H9 (cell line): ENCODE measurements around the gene MCU. TPM values are rescaled to one million over a fixed set of nuclear protein-coding genes. Genes with fewer than 3 reads are reported as not detected.

Experiments used
- DNase-seq: peaks from one replicate; pipeline ENCODE4 v3.0.0-alpha.2; 2017
- H2AFZ ChIP-seq: one replicate; pipeline ENCODE4 v1.6.1; 2013; ENCODE audit warnings: mild to moderate bottlenecking, low read length, control low read depth, moderate library complexity
- H2AK5ac ChIP-seq: 2 replicates; pipeline ENCODE4 v1.6.1; 2013; ENCODE audit warnings: low read length, control low read depth, mixed read lengths; ENCODE audit not compliant: insufficient read length
- H2BK120ac ChIP-seq: one replicate; pipeline ENCODE4 v1.6.1; 2013; ENCODE audit warnings: low read depth, mild to moderate bottlenecking, low read length, control low read depth, inconsistent platforms; ENCODE audit not compliant: poor library complexity, severe bottlenecking
- H2BK12ac ChIP-seq: 2 replicates; pipeline ENCODE4 v1.6.1; 2013; ENCODE audit warnings: low read length, control low read depth, mixed read lengths, low read depth; ENCODE audit not compliant: insufficient read length
- H2BK15ac ChIP-seq: 2 replicates; pipeline ENCODE4 v1.6.1; 2013; ENCODE audit warnings: low read depth, low read length, control low read depth
- H2BK20ac ChIP-seq: one replicate; pipeline ENCODE4 v1.6.1; 2013; ENCODE audit warnings: low read depth, mild to moderate bottlenecking, low read length, control low read depth, inconsistent platforms; ENCODE audit not compliant: poor library complexity, severe bottlenecking
- H2BK5ac ChIP-seq: 2 replicates; pipeline ENCODE4 v1.6.1; 2013; ENCODE audit warnings: low read length, control low read depth, mixed read lengths; ENCODE audit not compliant: insufficient read length
- H3K14ac ChIP-seq: 2 replicates; pipeline ENCODE4 v1.6.1; 2013; ENCODE audit warnings: low read length, control low read depth; ENCODE audit not compliant: insufficient read depth
- H3K18ac ChIP-seq: 2 replicates; pipeline ENCODE4 v1.6.1; 2013; ENCODE audit warnings: low read depth, mild to moderate bottlenecking, mixed read lengths, low read length, control low read depth; ENCODE audit not compliant: insufficient read length
- H3K23ac ChIP-seq: 2 replicates; pipeline ENCODE4 v1.6.1; 2013; ENCODE audit warnings: low read length, control low read depth, mixed read lengths, low read depth; ENCODE audit not compliant: insufficient read length
- H3K23me2 ChIP-seq: 2 replicates; pipeline ENCODE4 v1.6.1; 2013; ENCODE audit warnings: low read depth, mild to moderate bottlenecking, mixed read lengths, low read length, control low read depth; ENCODE audit not compliant: insufficient read length, poor library complexity, severe bottlenecking
- H3K27ac ChIP-seq: 2 replicates; pipeline ENCODE4 v1.5.1; 2013; ENCODE audit warnings: low read length, control low read depth, mixed read lengths, low read depth; ENCODE audit not compliant: insufficient read length
- H3K27me3 ChIP-seq: 2 replicates; pipeline ENCODE4 v1.6.1; 2013; ENCODE audit warnings: low read length, control low read depth, inconsistent platforms; ENCODE audit not compliant: insufficient read depth
- H3K4ac ChIP-seq: 2 replicates; pipeline ENCODE4 v1.6.1; 2013; ENCODE audit warnings: low read depth, mild to moderate bottlenecking, control low read depth, inconsistent platforms, low read length, moderate library complexity
- H3K4me1 ChIP-seq: 2 replicates; pipeline ENCODE4 v1.6.1; 2013; ENCODE audit warnings: low read length, control low read depth, inconsistent platforms; ENCODE audit not compliant: insufficient read depth
- H3K4me2 ChIP-seq: 2 replicates; pipeline ENCODE4 v1.6.1; 2013; ENCODE audit warnings: low read length, control low read depth, mixed read lengths; ENCODE audit not compliant: insufficient read length, insufficient read depth
- H3K56ac ChIP-seq: 2 replicates; pipeline ENCODE4 v1.6.1; 2013; ENCODE audit warnings: low read depth, mild to moderate bottlenecking, mixed read lengths, low read length, control low read depth; ENCODE audit not compliant: insufficient read length
- H3K79me1 ChIP-seq: 2 replicates; pipeline ENCODE4 v1.6.1; 2013; ENCODE audit warnings: low read depth, mild to moderate bottlenecking, moderate library complexity, low read length, control low read depth, inconsistent platforms; ENCODE audit not compliant: insufficient read depth, poor library complexity, severe bottlenecking
- H3K79me2 ChIP-seq: 2 replicates; pipeline ENCODE4 v1.6.1; 2013; ENCODE audit warnings: low read length, control low read depth, inconsistent platforms; ENCODE audit not compliant: insufficient read depth
- H3K9ac ChIP-seq: 2 replicates; pipeline ENCODE4 v1.6.1; 2013; ENCODE audit warnings: low read length, control low read depth, mixed read lengths; ENCODE audit not compliant: insufficient read length; ENCODE audit errors: extremely low read depth
- H3K9me3 ChIP-seq: one replicate; pipeline ENCODE4 v1.6.1; 2013; ENCODE audit warnings: low read depth, low read length, inconsistent platforms; ENCODE audit not compliant: control insufficient read depth
- H3T11ph ChIP-seq: one replicate; pipeline ENCODE4 v1.6.1; 2013; ENCODE audit warnings: mild to moderate bottlenecking, low read length, control low read depth, inconsistent platforms
- H4K20me1 ChIP-seq: one replicate; pipeline ENCODE4 v1.6.1; 2013; ENCODE audit not compliant: control insufficient read depth, insufficient read length, insufficient read depth
- H4K5ac ChIP-seq: 2 replicates; pipeline ENCODE4 v1.6.1; 2013; ENCODE audit warnings: low read depth, mild to moderate bottlenecking, mixed read lengths, low read length, control low read depth; ENCODE audit not compliant: insufficient read length
- H4K8ac ChIP-seq: replicated peaks from 2 replicates; pipeline ENCODE4 v1.6.1; 2013; ENCODE audit warnings: low read length, control low read depth, mixed read lengths, low read depth; ENCODE audit not compliant: insufficient read length
- H4K91ac ChIP-seq: 2 replicates; pipeline ENCODE4 v1.6.1; 2013; ENCODE audit warnings: low read depth, mild to moderate bottlenecking, moderate library complexity, mixed read lengths, low read length, control low read depth; ENCODE audit not compliant: insufficient read length
- H3K27ac Mint-ChIP-seq, 3 experiments: 2 replicates in 2 of 3; 3 replicates in 1 of 3; pipeline ENCODE4 v1.8.0; 2020 to 2021; ENCODE audit warnings: mixed read lengths in 3 of 3, mild to moderate bottlenecking in 1 of 3, moderate library complexity in 1 of 3
- H3K27me3 Mint-ChIP-seq: 2 replicates; pipeline ENCODE4 v1.8.0; 2021; ENCODE audit warnings: low read depth, mild to moderate bottlenecking, moderate library complexity, mixed read lengths
- H3K36me3 Mint-ChIP-seq, 3 experiments: 2 replicates in 2 of 3; 3 replicates in 1 of 3; pipeline ENCODE4 v1.8.0; 2020 to 2021; ENCODE audit warnings: low read depth in 3 of 3, mixed read lengths in 3 of 3; ENCODE audit not compliant: insufficient read depth in 1 of 3
- H3K4me1 Mint-ChIP-seq, 2 experiments: 2 replicates each; pipeline ENCODE4 v1.8.0; 2020; ENCODE audit warnings: mixed read lengths in 2 of 2
- H3K4me3 Mint-ChIP-seq, 2 experiments: 2 replicates in 1 of 2; 3 replicates in 1 of 2; pipeline ENCODE4 v1.8.0; 2020 to 2021; ENCODE audit warnings: mild to moderate bottlenecking in 2 of 2, mixed read lengths in 2 of 2, moderate library complexity in 1 of 2
- H3K9me3 Mint-ChIP-seq, 2 experiments: 2 replicates in 1 of 2; 3 replicates in 1 of 2; pipeline ENCODE4 v1.8.0; 2020; ENCODE audit warnings: mild to moderate bottlenecking in 2 of 2, mixed read lengths in 2 of 2, moderate library complexity in 1 of 2
- WGBS: extraction: QIAGEN DNeasy Blood & Tissue Kit; methylation state at CpG from one replicate; pipeline ENCODE4 v1.1.7; 2013; ENCODE audit warnings: missing lambda C conversion rate, low lambda C conversion rate, mixed read lengths; ENCODE audit not compliant: insufficient read length; ENCODE audit errors: extremely low coverage; 5-methylcytosine and 5-hydroxymethylcytosine counted together
- total RNA-seq: library from RNA; stranded (reverse); gene quantifications from 2 replicates; pipeline ENCODE4 v1.2.1, GENCODE V29; 2021
- TF ChIP-seq, protein P1 (sequence below): fragments of 200-600 bp; sonication (generic); conservative IDR thresholded peaks from 3 replicates; pipeline ENCODE4 v1.8.0; 2021; ENCODE audit warnings: antibody characterized with exemption, mild to moderate bottlenecking

Gene MCU
- total RNA-seq, 1 experiment from 2014 or later, result 36.6 TPM

DNA sequence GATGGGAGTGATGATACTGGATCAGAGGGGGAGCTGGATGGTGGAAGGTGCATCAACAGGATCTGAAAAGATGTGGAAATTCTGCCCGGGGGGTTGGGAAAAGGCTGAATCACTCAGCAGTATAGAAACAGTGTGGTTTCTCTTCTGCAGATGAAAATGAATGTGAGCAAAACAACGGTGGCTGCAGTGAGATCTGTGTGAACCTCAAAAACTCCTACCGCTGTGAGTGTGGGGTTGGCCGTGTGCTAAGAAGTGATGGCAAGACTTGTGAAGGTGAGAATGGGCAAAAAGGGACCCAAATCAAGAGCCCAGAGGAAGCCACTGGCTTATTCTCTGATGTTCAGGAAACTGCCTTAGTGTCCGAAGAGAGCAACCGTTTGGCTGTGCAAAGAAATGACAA, 214.5 kb downstream of the MCU start:
- no CpG with 5 or more reads among the region's 6 CpGs for WGBS
- H3K27me3 Mint-ChIP-seq, result no peaks in the 10 kb centered on the region; the same call in 1 of the 2 replicates
- no peak overlapping the region for H3K18ac ChIP-seq

More for the DNA sequence above, 214.5 kb downstream of the MCU start:
- Histone ChIP-seq H3K27ac (no peak overlapping the region), H2AFZ (no peak overlapping the region), H2BK120ac (no peak overlapping the region), H3K4ac (no peak overlapping the region), H3K23ac (no peak overlapping the region), H3K56ac (no peak overlapping the region), H3K9ac (no peak overlapping the region), H2BK5ac (no peak overlapping the region), H3K4me1 (no peaks in the 10 kb centered on the region), H4K20me1 (no peaks in the 10 kb centered on the region), H3K4me2 (no peak overlapping the region), H2BK12ac (no peak overlapping the region), H3K23me2 (no peaks in the 10 kb centered on the region), H3K79me2 (no peaks in the 10 kb centered on the region), H4K5ac (no peak overlapping the region), H2BK15ac (no peak overlapping the region), H4K8ac (no peak overlapping the region), H2AK5ac (no peak overlapping the region), H3K14ac (no peak overlapping the region), H3T11ph (no peak overlapping the region), H3K27me3 (no peaks in the 10 kb centered on the region), H3K9me3 (no peaks in the 10 kb centered on the region), H3K79me1 (no peaks in the 10 kb centered on the region), H2BK20ac (no peak overlapping the region), H4K91ac (no peak overlapping the region)
- Mint-ChIP-seq H3K9me3 (peaks cover 15 to 16% of the 10 kb centered on the region in 2 experiments), H3K36me3 (peaks cover 0 to 15% (median 6%) of the 10 kb centered on the region in 3 experiments; a peak in 6 of 7 replicates), H3K4me1 (no peaks in the 10 kb centered on the region), H3K27ac (no peak overlapping the region), H3K4me3 (no peak overlapping the region)
- no peak for DNase-seq
- TF ChIP-seq, protein P1, sequence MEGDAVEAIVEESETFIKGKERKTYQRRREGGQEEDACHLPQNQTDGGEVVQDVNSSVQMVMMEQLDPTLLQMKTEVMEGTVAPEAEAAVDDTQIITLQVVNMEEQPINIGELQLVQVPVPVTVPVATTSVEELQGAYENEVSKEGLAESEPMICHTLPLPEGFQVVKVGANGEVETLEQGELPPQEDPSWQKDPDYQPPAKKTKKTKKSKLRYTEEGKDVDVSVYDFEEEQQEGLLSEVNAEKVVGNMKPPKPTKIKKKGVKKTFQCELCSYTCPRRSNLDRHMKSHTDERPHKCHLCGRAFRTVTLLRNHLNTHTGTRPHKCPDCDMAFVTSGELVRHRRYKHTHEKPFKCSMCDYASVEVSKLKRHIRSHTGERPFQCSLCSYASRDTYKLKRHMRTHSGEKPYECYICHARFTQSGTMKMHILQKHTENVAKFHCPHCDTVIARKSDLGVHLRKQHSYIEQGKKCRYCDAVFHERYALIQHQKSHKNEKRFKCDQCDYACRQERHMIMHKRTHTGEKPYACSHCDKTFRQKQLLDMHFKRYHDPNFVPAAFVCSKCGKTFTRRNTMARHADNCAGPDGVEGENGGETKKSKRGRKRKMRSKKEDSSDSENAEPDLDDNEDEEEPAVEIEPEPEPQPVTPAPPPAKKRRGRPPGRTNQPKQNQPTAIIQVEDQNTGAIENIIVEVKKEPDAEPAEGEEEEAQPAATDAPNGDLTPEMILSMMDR, result no peak
